ENCODE data around the gene NAA80. TPM values are rescaled to one million over a fixed set of nuclear protein-coding genes. Genes with fewer than 3 reads are reported as not detected.

NAA80 gene
- total and polyA plus RNA-seq, 10 of the 15 experiments (the other 5 are each of a cell fraction or from before 2014, with no cell fraction given), result 0.48 to 12.7 (median 6.7) TPM

GRCh38 chr3:50319894-50320625 is 20.9 kb upstream of the NAA80 start:
- DNase-seq (ENCODE audit: low read depth, low spot score) (no peak), ATAC-seq (no peak), FAIRE-seq (no peak)
- no peaks in the 10 kb centered on the region for H3K9me3 ChIP-seq (replicated peaks; ENCODE audit: control insufficient read depth, insufficient read depth, low read length)
- H3K27ac ChIP-seq (ENCODE audit: control insufficient read depth, insufficient read depth), result peak overlapping the region; percentile 88; the same call in 1 of the 2 replicates
- H3K36me3 ChIP-seq (ENCODE audit: control insufficient read depth in 2 of 2, insufficient read depth in 2 of 2, low read length in 1 of 2), result peaks cover 0 to 2% of the 10 kb centered on the region in 2 experiments; a peak in 2 of 4 replicates
- intact Hi-C loops (cut with micrococcal nuclease; ENCODE audit: unreplicated experiment), result no loop called here
- no peaks in the 10 kb centered on the region for H3K27me3 ChIP-seq (replicated peaks in 1 of 2; ENCODE audit: control insufficient read depth in 2 of 2, insufficient read depth in 2 of 2, low read length in 1 of 2)
- peaks cover 5% of the 10 kb centered on the region for H3K79me2 ChIP-seq (ENCODE audit: control insufficient read depth, insufficient read depth, low read length)
- POLR2A ChIA-PET, result interaction anchor here (0.7 to 2.0 kb wide), 3 partner anchors 16 to 27 kb away, joined by 3 to 12 read pairs (median 3); partner anchors contain the start of genes HYAL3, IFRD2 and NAA80
- in situ Hi-C loops (cut with MboI), result no loop called here
- peaks cover 23% of the 10 kb centered on the region for H3K4me1 ChIP-seq (ENCODE audit: control insufficient read depth, insufficient read depth, low read length)
- TSS peak; percentile 28 for BruUV-seq (replicated peaks)
- H3K4me3 ChIP-seq, result peak overlapping the region; percentile 70
- no peak for TF ChIP-seq KAT2A (conservative IDR thresholded peaks at IDR 0.05; ENCODE audit: control insufficient read depth, low read depth, low read length)
- no peak for TF ChIP-seq STAT1 (conservative IDR thresholded peaks at IDR 0.05)
- no peak for TF ChIP-seq SREBF2 (IDR thresholded peaks at IDR 0.05; ENCODE audit: low read length)
- no peak for TF ChIP-seq REST (IDR thresholded peaks at IDR 0.05; ENCODE audit: low read depth, low read length)
- no peak for TF ChIP-seq SMARCA5 (IDR thresholded peaks at IDR 0.05)
- TF ChIP-seq ATF3 (IDR thresholded peaks at IDR 0.05; ENCODE audit: borderline replicate concordance, extremely low read depth, low read depth, low read length), result no peak
- no peak for TF ChIP-seq ZNF217 (IDR thresholded peaks at IDR 0.05)
- no peak for TF ChIP-seq NFIC (IDR thresholded peaks at IDR 0.05; ENCODE audit: low read depth, low read length)
- TF ChIP-seq, protein P1, sequence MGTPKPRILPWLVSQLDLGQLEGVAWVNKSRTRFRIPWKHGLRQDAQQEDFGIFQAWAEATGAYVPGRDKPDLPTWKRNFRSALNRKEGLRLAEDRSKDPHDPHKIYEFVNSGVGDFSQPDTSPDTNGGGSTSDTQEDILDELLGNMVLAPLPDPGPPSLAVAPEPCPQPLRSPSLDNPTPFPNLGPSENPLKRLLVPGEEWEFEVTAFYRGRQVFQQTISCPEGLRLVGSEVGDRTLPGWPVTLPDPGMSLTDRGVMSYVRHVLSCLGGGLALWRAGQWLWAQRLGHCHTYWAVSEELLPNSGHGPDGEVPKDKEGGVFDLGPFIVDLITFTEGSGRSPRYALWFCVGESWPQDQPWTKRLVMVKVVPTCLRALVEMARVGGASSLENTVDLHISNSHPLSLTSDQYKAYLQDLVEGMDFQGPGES (IDR thresholded peaks at IDR 0.05), result no peak
- TF ChIP-seq SUPT20H (IDR thresholded peaks at IDR 0.05; ENCODE audit: borderline replicate concordance, control insufficient read depth, low read depth, low read length), result no peak
- no peak for TF ChIP-seq YBX1 (IDR thresholded peaks at IDR 0.05)
- TF ChIP-seq SIX5 (IDR thresholded peaks at IDR 0.05; ENCODE audit: low read depth, low read length, severe bottlenecking), result no peak
- no peak for TF ChIP-seq BMI1 (IDR thresholded peaks at IDR 0.05; ENCODE audit: borderline replicate concordance)
- TF ChIP-seq CHD4 (IDR thresholded peaks at IDR 0.05), result no peak
- no peak for TF ChIP-seq SPI1 (IDR thresholded peaks at IDR 0.05; ENCODE audit: borderline replicate concordance, insufficient read depth, low read depth, low read length)
- no peak for TF ChIP-seq CREB1 (IDR thresholded peaks at IDR 0.05; ENCODE audit: low read depth)
- no peak for TF ChIP-seq RAD21 (IDR thresholded peaks at IDR 0.05; ENCODE audit: insufficient read depth, low read depth, low read length)
- no peak for TF ChIP-seq NRF1 (conservative IDR thresholded peaks at IDR 0.05; ENCODE audit: low read depth, low read length)
- H2AFZ ChIP-seq (ENCODE audit: control insufficient read depth, low read depth, low read length), result no peak overlapping the region; the same call in 1 of the 2 replicates
- peak overlapping the region; percentile 83 for H3K9ac ChIP-seq (ENCODE audit: control insufficient read depth, insufficient read depth, low read length)
- H4K20me1 ChIP-seq (ENCODE audit: control insufficient read depth, insufficient read depth), result no peaks in the 10 kb centered on the region
- SMC1A ChIA-PET (ENCODE audit: uncharacterized antibody, unreplicated experiment), result interaction anchor here (1.5 kb wide), 1 partner anchor 16 kb away, joined by 4 read pairs; no protein-coding TSS in a partner anchor
- CTCF ChIA-PET, result interaction anchor here (0.7 to 5.1 kb wide), 5 partner anchors 8 to 99 kb away, joined by 3 to 72 read pairs (median 4); partner anchors contain the start of genes RASSF1 and TUSC2
- H3K4me2 ChIP-seq (ENCODE audit: control insufficient read depth, insufficient read depth), result peak overlapping the region; percentile 64
- RAD21 ChIA-PET (ENCODE audit: unreplicated experiment), result interaction anchor here (0.7 to 1.6 kb wide), 3 partner anchors 17 to 231 kb away, joined by 3 to 6 read pairs (median 3); partner anchors contain the start of genes HYAL3, NAA80 and RBM5
- WGBS (ENCODE audit: insufficient coverage, insufficient replicate concordance, low lambda C conversion rate, missing lambda C conversion rate), result 95% methylated on average over 29 of the region's 29 CpGs

Measured in GM12878 (cell line).